KMS-11 (cell line): ENCODE data around the gene OSBPL10.

Source experiments
- H2AFZ ChIP-seq: fragments of 200-600 bp; sonication (generic); 2 replicates; pipeline ENCODE4 v1.6.1; 2016; ENCODE audit warnings: antibody characterized with exemption, mixed run types, low read depth
- H3K27ac ChIP-seq: fragments of 200-600 bp; sonication (generic); 2 replicates; pipeline ENCODE4 v1.6.1; 2016; ENCODE audit warnings: mild to moderate bottlenecking, mixed run types
- H3K27me3 ChIP-seq: fragments of 200-600 bp; sonication (generic); 2 replicates; pipeline ENCODE4 v1.6.1; 2017; ENCODE audit warnings: mild to moderate bottlenecking, low read depth, mixed run types, moderate library complexity; ENCODE audit not compliant: insufficient read depth
- H3K36me3 ChIP-seq: fragments of 200-600 bp; sonication (generic); 2 replicates; pipeline ENCODE4 v1.6.1; 2017; ENCODE audit warnings: mild to moderate bottlenecking, mixed run types; ENCODE audit not compliant: insufficient read depth
- H3K4me1 ChIP-seq: fragments of 200-600 bp; sonication (generic); 2 replicates; pipeline ENCODE4 v1.6.1; 2016; ENCODE audit warnings: mild to moderate bottlenecking, low read depth, mixed run types; ENCODE audit not compliant: poor library complexity, severe bottlenecking
- H3K4me2 ChIP-seq: fragments of 200-600 bp; sonication (generic); 2 replicates; pipeline ENCODE4 v1.7.0; 2016; ENCODE audit warnings: mild to moderate bottlenecking, mixed run types
- H3K4me3 ChIP-seq: fragments of 200-600 bp; sonication (generic); IDR thresholded peaks from 2 replicates; pipeline ENCODE4 v1.6.1; 2017; ENCODE audit warnings: low read depth, low read length, mixed read lengths; ENCODE audit not compliant: insufficient read depth
- H3K79me2 ChIP-seq: fragments of 200-600 bp; sonication (generic); 2 replicates; pipeline ENCODE4 v1.6.1; 2016; ENCODE audit warnings: low read depth, mixed run types; ENCODE audit not compliant: insufficient read depth
- H3K9ac ChIP-seq: fragments of 200-600 bp; sonication (generic); 2 replicates; pipeline ENCODE4 v1.6.1; 2016; ENCODE audit warnings: mild to moderate bottlenecking, mixed run types
- H4K20me1 ChIP-seq: fragments of 200-600 bp; sonication (generic); 2 replicates; pipeline ENCODE4 v1.6.1; 2016; ENCODE audit warnings: mild to moderate bottlenecking, mixed run types; ENCODE audit not compliant: insufficient read depth
- TF ChIP-seq, protein P1 (sequence below): fragments of 200-600 bp; sonication (generic); conservative IDR thresholded peaks from 2 replicates; pipeline ENCODE4 v1.6.1; 2017; ENCODE audit warnings: low read depth, mild to moderate bottlenecking, antibody characterized with exemption, low read length, moderate library complexity, mixed read lengths

Gene OSBPL10

DNA sequence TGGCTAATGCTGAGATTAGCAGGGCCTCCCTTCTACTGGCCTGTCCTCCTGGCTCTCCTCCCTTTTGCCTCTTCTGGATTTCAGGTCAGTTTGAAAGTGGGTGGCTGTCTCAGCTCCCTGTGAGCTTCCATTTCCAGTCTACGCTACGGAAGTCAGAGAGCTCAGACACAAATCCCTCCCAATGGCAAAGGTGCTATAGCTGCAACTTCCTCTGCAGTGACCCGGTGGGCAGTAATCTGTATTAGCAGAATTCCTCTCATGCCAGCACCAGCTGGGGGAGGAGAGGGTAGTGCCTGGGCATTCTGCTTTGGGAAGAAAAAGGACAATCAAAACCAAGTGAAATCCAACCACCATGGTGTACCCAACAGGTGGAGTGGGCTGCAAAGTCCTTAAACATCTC lies 276.9 kb downstream of the OSBPL10 start:
- Histone ChIP-seq H4K20me1 (no peaks in the 10 kb centered on the region), H3K4me3 (no peak overlapping the region), H3K9ac (no peak overlapping the region), H3K4me2 (no peak overlapping the region), H3K4me1 (no peaks in the 10 kb centered on the region), H3K27me3 (no peaks in the 10 kb centered on the region), H2AFZ (no peak overlapping the region), H3K36me3 (no peaks in the 10 kb centered on the region), H3K27ac (no peak overlapping the region), H3K79me2 (no peaks in the 10 kb centered on the region)
- TF ChIP-seq, protein P1, sequence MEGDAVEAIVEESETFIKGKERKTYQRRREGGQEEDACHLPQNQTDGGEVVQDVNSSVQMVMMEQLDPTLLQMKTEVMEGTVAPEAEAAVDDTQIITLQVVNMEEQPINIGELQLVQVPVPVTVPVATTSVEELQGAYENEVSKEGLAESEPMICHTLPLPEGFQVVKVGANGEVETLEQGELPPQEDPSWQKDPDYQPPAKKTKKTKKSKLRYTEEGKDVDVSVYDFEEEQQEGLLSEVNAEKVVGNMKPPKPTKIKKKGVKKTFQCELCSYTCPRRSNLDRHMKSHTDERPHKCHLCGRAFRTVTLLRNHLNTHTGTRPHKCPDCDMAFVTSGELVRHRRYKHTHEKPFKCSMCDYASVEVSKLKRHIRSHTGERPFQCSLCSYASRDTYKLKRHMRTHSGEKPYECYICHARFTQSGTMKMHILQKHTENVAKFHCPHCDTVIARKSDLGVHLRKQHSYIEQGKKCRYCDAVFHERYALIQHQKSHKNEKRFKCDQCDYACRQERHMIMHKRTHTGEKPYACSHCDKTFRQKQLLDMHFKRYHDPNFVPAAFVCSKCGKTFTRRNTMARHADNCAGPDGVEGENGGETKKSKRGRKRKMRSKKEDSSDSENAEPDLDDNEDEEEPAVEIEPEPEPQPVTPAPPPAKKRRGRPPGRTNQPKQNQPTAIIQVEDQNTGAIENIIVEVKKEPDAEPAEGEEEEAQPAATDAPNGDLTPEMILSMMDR: no peak

DNA sequence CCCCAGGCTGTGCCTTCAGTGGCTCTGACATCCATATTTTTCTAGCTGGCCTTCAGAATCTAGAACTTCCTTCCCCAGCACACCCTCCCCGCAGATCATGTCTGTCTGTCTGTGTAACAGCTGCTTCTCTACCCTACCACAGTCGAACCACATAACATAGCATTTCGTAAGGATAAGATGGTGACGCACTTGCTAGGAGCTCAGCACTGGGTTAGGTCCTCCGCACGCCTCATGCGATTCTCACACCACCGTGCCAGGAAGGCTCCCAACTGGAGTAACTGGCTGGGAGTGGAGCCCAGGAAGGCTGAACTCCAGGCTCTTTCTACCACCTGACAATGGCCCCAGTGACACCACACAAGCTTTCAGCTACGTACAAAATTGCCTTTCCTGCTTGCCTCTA lies 279.8 kb downstream of the OSBPL10 start:
- Histone ChIP-seq H2AFZ (no peak overlapping the region), H3K79me2 (no peaks in the 10 kb centered on the region)
- TF ChIP-seq, protein P1: no peak

DNA sequence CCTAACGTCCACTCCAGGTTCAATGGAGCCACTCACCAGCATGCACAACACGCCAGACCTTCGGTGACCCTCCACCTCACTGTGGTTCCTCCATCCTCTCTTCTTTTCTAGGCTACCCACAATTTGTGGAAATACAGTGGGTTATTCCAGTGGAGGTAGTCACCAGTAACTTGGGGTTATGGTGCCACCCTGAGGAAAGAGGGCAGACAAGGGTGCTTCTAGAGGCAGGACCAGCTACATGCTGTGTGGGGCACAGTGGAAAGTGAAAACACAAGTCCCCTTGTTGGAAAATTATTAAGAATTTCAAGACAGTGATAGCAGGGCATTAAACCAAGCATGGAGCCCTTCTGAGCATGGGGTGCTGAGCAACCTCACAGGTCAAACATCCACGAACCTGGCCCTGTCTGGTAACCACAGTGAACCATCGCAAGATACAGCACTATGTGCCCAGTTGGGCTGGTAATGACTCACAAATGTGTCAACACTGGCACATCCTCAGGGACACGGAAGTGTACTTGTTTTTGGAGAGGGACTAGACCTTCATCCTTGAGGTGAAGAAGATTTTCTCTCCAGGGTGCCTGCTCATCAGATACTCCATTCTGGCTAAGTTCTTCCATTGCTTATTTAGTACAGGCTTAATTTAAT lies 281.6 kb downstream of the OSBPL10 start:
- no peak overlapping the region for H3K27ac ChIP-seq
- no peaks in the 10 kb centered on the region for H4K20me1 ChIP-seq
- TF ChIP-seq, protein P1: no peak
- no peak overlapping the region for H3K4me2 ChIP-seq
- no peaks in the 10 kb centered on the region for H3K79me2 ChIP-seq
- no peaks in the 10 kb centered on the region for H3K4me1 ChIP-seq
- H3K4me3 ChIP-seq: no peak overlapping the region
- no peak overlapping the region for H2AFZ ChIP-seq
- H3K36me3 ChIP-seq: no peaks in the 10 kb centered on the region
- H3K9ac ChIP-seq: no peak overlapping the region
- H3K27me3 ChIP-seq: no peaks in the 10 kb centered on the region

More for the DNA sequence above, 279.8 kb downstream of the OSBPL10 start:
- H3K36me3 ChIP-seq: no peaks in the 10 kb centered on the region
- H3K27me3 ChIP-seq: no peaks in the 10 kb centered on the region
- no peaks in the 10 kb centered on the region for H4K20me1 ChIP-seq
- no peak overlapping the region for H3K4me3 ChIP-seq
- no peak overlapping the region for H3K9ac ChIP-seq
- no peaks in the 10 kb centered on the region for H3K4me1 ChIP-seq
- H3K4me2 ChIP-seq: no peak overlapping the region
- H3K27ac ChIP-seq: no peak overlapping the region

DNA sequence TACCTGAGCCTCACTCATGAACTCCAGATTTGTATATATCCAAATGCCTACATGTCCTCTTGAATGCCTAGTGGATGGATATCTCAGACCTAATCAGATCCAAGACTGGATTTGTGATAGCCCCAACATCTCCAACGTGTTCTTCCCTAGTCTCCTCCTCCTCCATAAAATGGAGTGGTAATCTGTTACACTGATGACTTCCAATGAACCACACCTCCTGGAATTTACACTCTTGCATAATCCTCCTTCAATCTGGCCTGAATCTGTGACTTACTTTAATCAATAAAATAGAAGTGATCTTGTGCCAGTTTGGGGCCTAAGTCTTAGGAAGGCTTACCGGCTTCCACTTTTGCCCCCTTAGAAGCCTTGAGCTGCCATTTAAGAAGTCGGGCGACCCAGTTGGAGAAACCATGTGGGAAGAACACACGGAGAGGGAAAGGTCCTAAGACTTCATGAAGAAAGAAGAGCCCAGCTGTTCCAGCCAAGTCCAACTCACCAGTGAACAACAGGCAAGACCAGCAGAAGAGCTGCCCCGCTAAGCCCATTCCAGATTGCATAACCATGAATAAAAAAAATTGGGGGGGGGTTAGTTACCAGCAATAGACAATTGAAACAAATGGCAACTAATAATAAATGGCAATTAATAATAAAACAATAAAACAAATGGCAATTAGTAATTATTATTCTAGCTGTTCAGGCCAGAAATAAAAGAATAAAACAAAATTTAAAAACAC lies 284.1 kb downstream of the OSBPL10 start:
- TF ChIP-seq, protein P1: no peak
- Histone ChIP-seq H3K36me3 (no peaks in the 10 kb centered on the region), H3K4me2 (no peak overlapping the region), H3K79me2 (no peaks in the 10 kb centered on the region), H3K4me3 (no peak overlapping the region), H3K27ac (no peak overlapping the region), H2AFZ (no peak overlapping the region), H3K27me3 (no peaks in the 10 kb centered on the region), H4K20me1 (no peaks in the 10 kb centered on the region), H3K4me1 (no peaks in the 10 kb centered on the region), H3K9ac (no peak overlapping the region)
